ENCODE results near the gene LDLRAD4.

The LDLRAD4 gene

GRCh38 chr18:13416208-13416607 is 197.6 kb downstream of the LDLRAD4 start:
- no peak for DNase-seq

GRCh38 chr18:13416848-13417247 is 198.3 kb downstream of the LDLRAD4 start:
- DNase-seq, result no peak

DNA sequence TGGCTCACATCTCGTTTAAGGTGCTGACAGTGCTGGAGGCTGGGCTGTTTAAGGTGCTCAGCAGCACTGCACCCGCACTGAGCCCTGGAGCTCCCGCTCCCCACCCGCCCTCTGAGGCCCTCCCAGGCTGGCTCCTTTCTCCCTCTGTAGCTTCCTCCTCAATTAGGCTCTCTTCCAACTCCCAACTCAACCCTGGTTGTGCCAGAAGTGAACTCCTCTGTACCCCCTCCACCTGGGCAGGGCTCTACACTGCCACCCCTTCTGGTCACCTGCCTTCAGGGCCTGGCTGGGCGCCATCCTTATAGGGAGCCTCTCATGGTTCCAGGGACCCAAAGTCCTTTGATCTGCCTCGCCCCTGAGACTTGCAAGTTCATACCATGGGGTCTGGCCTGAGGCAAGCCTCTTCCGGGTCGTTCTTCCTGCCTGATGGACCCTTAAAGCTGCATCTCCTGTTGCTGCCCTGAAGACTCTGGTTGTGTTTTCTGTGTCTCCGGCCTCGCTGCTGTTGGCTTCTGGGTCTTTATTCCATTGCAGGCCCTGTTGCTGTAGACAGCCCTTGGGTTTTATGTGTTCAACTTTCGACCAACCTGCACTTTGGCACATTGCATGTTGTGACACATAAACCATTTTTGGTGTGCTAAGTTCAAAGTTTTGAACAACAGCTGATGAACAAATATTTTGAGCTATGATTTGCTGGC is 199.6 kb downstream of the LDLRAD4 start:
- no peak for DNase-seq

- DNase-seq, result no peak
Observed at GRCh38 chr18:13420969-13421686, 202.6 kb downstream of the LDLRAD4 start.

GRCh38 chr18:13422541-13423147 is 204.1 kb downstream of the LDLRAD4 start:
- DNase-seq, result no peak

DNA sequence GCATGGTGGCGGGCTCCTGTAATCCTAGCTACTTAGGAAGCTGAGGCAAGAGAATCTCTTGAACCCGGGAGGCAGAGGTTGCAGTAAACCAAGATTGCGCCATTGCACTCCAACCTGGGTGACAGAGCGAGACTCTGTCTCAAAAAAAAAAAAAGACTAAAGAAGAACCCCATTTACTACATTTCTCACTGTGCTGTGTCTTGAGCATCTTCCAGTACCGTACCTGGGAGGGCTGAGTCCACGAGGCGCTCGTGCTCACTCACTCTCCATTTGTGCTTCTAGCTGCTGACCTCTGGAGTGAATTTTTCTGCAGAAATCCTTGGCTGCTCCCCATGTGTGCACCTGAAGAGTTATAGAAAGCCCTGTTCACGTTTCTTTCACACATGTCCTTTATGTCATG is 204.8 kb downstream of the LDLRAD4 start:
- no peak for DNase-seq

- DNase-seq, result peak; percentile 23
Observed at GRCh38 chr18:13424363-13424762, 205.8 kb downstream of the LDLRAD4 start.

DNA sequence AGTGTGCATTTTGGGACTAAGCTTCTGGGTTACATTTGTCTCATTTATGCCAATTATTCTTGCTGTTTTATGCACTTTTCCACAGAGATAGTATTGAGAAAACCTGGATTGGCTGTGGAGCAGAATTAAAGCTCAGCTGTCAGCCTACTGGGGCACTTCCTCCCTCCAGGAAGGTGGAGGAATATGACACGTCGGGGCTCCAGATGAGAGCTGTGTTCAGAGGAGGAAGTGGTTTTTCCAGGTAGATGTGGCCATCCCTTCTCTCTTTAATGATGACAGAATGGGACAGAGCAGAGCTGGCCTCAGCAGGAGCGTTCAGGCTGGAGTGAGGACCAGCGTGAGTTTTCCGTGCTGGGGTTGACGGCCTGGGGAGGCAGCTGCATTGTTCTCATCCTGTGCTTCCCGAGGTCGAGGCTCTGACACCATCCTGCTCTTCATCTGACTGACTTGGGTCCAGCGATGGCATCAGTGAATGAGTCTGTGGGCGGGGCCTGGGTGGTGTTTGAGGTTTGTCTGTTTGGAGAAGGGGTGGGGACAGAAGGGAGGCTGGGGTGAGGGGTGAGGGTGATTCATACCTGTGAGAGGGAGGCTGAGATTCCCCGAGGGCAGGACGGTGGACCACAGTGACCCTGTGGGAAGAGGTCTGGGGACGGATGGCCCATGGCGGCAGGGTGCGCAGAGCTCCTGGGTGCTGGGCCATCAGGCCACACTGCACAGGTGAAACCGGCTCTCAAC is 207.0 kb downstream of the LDLRAD4 start:
- no peak for DNase-seq

DNA sequence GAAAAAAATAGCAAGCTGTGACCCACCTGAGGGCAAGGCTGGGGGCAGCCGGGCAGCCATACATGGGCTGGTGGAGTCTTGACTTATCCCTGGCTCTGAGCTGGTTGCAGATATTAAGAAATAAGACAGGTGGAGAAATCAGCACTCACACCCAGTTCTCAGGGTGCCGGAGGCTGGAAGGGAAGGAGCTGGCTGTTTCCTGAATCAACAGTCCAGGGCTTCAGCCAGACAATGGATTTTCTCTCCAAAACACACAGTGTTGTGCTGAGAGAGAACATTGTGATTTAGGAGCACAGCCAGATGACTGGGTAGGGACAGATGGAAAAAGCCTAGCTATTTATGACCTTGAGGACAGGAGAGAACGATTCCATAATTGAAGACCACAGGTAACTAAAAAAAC is 208.8 kb downstream of the LDLRAD4 start:
- DNase-seq, result no peak

- no peak for DNase-seq
Observed at GRCh38 chr18:13428319-13428718, 209.8 kb downstream of the LDLRAD4 start.

- no peak for DNase-seq
Observed at GRCh38 chr18:13429016-13429415, 210.5 kb downstream of the LDLRAD4 start.

GRCh38 chr18:13429884-13430510 is 211.4 kb downstream of the LDLRAD4 start:
- no peak for DNase-seq

DNA sequence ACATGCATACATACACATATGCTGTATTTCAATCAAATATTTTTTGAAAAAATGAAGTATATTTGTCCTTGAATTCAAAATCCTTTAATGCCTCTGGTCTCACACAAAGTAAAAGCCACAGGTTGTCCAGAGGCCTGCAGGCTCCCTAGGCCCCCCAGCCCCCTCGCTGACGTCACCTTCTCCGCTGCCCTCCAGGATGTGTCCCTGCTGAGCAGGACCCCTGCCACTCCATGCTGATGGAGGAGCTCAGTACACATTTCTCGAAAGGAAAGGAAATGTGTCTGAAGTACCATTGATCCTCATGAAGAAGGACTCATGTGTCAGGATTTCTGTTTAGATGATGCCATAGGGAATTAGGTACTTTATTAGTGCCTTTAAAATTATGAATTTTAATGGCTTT is 212.1 kb downstream of the LDLRAD4 start:
- DNase-seq, result no peak

GRCh38 chr18:13431886-13432285 is 213.3 kb downstream of the LDLRAD4 start:
- DNase-seq, result no peak

- no peak for DNase-seq
Observed at GRCh38 chr18:13433125-13433524, 214.6 kb downstream of the LDLRAD4 start.

DNA sequence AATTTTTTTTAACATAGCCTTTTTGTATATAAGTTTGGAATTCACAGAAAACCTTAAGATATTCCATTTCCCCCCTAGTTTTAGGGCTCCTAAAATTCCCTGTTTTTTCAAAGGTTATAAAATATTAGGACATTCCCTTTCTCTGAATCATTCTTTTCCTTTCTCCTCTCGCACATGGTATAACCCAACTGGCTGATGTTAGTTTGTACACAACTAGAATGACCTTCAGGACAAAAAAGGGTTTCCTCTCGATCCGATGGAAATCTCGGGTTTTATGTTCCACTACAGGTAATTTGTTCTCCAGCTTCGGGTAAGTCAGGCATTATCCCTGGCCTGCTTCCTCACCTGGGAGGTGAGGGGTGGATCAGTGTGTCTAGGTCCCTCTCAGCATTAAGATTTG is 215.1 kb downstream of the LDLRAD4 start:
- no peak for DNase-seq

- no peak for DNase-seq
Observed at GRCh38 chr18:13434854-13435253, 216.3 kb downstream of the LDLRAD4 start.

- DNase-seq, result no peak
Observed at GRCh38 chr18:13435586-13436333, 217.2 kb downstream of the LDLRAD4 start.

DNA sequence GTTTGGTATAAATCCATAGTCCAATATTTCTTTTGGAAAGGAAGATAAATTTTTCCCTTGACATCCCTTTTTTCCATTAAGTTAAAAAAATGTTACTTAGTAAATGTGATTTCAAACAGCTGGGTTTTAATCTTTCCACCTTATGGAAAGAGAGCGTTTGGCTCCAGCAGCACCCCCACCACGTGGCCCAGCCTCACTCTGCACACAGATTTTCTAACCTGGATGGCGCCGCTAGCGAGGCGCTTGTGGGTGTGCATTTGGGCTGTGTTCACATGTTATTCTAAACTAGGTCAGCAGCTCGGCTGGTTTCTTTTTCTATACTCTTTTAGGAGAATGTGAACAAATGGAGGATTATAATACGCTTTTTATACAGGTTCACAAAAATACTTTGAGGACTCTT is 218.0 kb downstream of the LDLRAD4 start:
- DNase-seq, result no peak

GRCh38 chr18:13437034-13437433 is 218.5 kb downstream of the LDLRAD4 start:
- DNase-seq, result no peak

- no peak for DNase-seq
Observed at GRCh38 chr18:13437796-13438506, 219.4 kb downstream of the LDLRAD4 start.

Measured in NCI-H2227 treated with DMSO at 0.1 percent for 48 hours (cell line).